HepG2 (cell line): ENCODE results near the gene ENAH.

Experiments
- CHD2 ChIP-seq: IDR thresholded peaks from 2 replicates; pipeline ENCODE4 v1.6.1; 2011; ENCODE audit warnings: low read depth, low read length, improper control_type of control experiment
- CTCF ChIP-seq: sonication (generic); formaldehyde crosslinking; IDR thresholded peaks from 2 replicates; pipeline ENCODE4 v1.5.0; 2020; ENCODE audit warnings: mild to moderate bottlenecking, missing genetic modification reagents, moderate library complexity
- ELK4 ChIP-seq: sonication (generic); formaldehyde crosslinking; IDR thresholded peaks from 2 replicates; pipeline ENCODE4 v1.9.0; 2021; ENCODE audit warnings: missing genetic modification reagents, borderline replicate concordance
- ESRRA ChIP-seq: sonication (generic); formaldehyde crosslinking; IDR thresholded peaks from 2 replicates; pipeline ENCODE4 v1.5.1; 2020; ENCODE audit warnings: mild to moderate bottlenecking, low read depth, missing genetic modification reagents
- MXI1 ChIP-seq: IDR thresholded peaks from 3 replicates; pipeline ENCODE4 v1.6.1; 2012; ENCODE audit warnings: low read depth, low read length, inconsistent platforms, borderline replicate concordance
- RNF2 ChIP-seq: fragments of 450-650 bp; conservative IDR thresholded peaks from 2 replicates; pipeline ENCODE4 v1.6.1; 2016; ENCODE audit warnings: low read depth
- ZNF121 ChIP-seq: sonication (generic); formaldehyde crosslinking; IDR thresholded peaks from 2 replicates; pipeline ENCODE4 v1.5.0; 2020; ENCODE audit warnings: mild to moderate bottlenecking, missing genetic modification reagents
- ZNF597 ChIP-seq: sonication (generic); formaldehyde crosslinking; IDR thresholded peaks from 2 replicates; pipeline ENCODE4 v1.5.0; 2020; ENCODE audit warnings: missing genetic modification reagents
- TF ChIP-seq, protein P1 (sequence below): IDR thresholded peaks from 2 replicates; pipeline ENCODE4 v1.6.1; 2016; ENCODE audit warnings: missing biosample characterization, missing genetic modification reagents, low read depth

DNA sequence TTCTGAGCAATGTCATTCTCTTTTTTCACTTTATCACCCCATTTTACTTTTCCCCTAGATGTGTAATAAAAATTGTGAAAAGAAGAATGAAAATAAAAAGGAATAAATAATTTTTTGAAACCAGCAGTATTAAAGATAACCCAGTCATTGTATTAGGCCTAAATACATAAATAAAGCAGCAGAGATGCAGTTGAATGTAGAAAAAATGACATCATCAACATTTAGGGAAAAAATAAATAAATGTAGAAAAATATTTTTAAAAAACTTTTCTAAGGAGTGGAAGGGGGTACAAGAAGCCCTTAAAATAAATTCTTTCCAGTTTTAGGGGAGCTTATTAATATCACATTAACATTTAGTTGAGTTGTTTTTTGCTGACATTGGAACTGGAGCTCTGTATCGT is 15.3 kb upstream of the ENAH start:
- no peak for TF ChIP-seq ZNF597
- TF ChIP-seq MXI1, result no peak
- no peak for TF ChIP-seq ZNF121 (CRISPR knock-in tag)
- TF ChIP-seq, protein P1, sequence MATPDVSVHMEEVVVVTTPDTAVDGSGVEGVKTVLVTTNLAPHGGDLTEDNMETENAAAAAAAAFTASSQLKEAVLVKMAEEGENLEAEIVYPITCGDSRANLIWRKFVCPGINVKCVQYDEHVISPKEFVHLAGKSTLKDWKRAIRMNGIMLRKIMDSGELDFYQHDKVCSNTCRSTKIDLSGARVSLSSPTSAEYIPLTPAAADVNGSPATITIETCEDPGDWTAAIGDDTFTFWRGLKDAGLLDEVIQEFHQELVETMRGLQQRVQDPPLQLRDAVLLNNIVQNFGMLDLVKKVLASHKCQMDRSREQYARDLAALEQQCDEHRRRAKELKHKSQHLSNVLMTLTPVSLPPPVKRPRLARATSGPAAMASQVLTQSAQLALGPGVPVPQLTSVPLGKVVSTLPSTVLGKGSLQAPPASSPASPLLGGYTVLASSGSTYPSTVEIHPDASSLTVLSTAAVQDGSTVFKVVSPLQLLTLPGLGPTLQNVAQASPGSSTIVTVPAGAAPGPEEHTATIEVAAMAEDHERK (CRISPR knock-in tag), result no peak
- no peak for TF ChIP-seq CTCF (CRISPR knock-in tag)
- no peak for TF ChIP-seq ESRRA (CRISPR knock-in tag)
- TF ChIP-seq ELK4 (CRISPR knock-in tag), result no peak
- TF ChIP-seq RNF2, result no peak
- TF ChIP-seq CHD2, result no peak
